Measurements from ENCODE around the gene SIGLEC12. TPM values are rescaled to one million over a fixed set of nuclear protein-coding genes. Genes with fewer than 3 reads are reported as not detected.

Gene SIGLEC12
- total and polyA plus RNA-seq, 5 donors from 2014 or later = 0.57 to 1.3 TPM; not detected in 3

- ATAC-seq (ENCODE audit: low read depth in 2 of 2) = peak; percentile 50 to 70
- Histone ChIP-seq H3K4me3 (ENCODE audit: low read depth, low read length) (no peak within 1 kb of the TSS), H3K27ac (ENCODE audit: insufficient read depth, low read length, poor library complexity, severe bottlenecking) (no peak within 1 kb of the TSS)
These were observed 30.0 kb upstream of the SIGLEC12 start, which contains the start of gene SIGLEC6 for GRCh38 chr19:51531349-51532315. Gene SIGLEC6, minus strand, starts transcription at chr19:51531670. Its CDS starts 22 bp downstream, at chr19:51531648.

GRCh38 chr19:51530616-51531015, 29.0 kb upstream of the SIGLEC12 start:
- Mint-ChIP-seq H3K4me1 (no peaks in the 10 kb centered on the region), H3K9me3 (peaks cover 0 to 7% (median 3%) of the 10 kb centered on the region in 7 donors), H3K27me3 (peaks cover 15% of the 10 kb centered on the region), H3K27ac (no peak overlapping the region), H3K4me3 (no peak overlapping the region), H3K36me3 (no peaks in the 10 kb centered on the region)
- no peak overlapping the region for H3K27ac ChIP-seq (ENCODE audit: insufficient read depth, low read length, poor library complexity, severe bottlenecking)
- no peak overlapping the region for H3K4me3 ChIP-seq (ENCODE audit: low read depth, low read length)
- DNase-seq (no peak), ATAC-seq (ENCODE audit: low read depth in 2 of 2) (no peak)
- H3K9me3 ChIP-seq (ENCODE audit: control insufficient read depth in 2 of 2, low read length in 2 of 2) = no peaks in the 10 kb centered on the region
- H3K27me3 ChIP-seq (ENCODE audit: control insufficient read depth, insufficient read depth, low read length) = no peaks in the 10 kb centered on the region
- H3K36me3 ChIP-seq (ENCODE audit: control insufficient read depth, insufficient read depth, low read length) = no peaks in the 10 kb centered on the region
- no peaks in the 10 kb centered on the region for H3K4me1 ChIP-seq (ENCODE audit: control insufficient read depth, insufficient read depth, low read length, poor library complexity, severe bottlenecking)

More at GRCh38 chr19:51531349-51532315, 30.0 kb upstream of the SIGLEC12 start, which contains the start of gene SIGLEC6:
- H3K27ac Mint-ChIP-seq = no peak within 1 kb of the TSS
- Histone ChIP-seq H3K9me3 (ENCODE audit: control insufficient read depth in 2 of 2, low read length in 2 of 2) (no peaks in the 10 kb centered on the region), H3K27me3 (ENCODE audit: control insufficient read depth, insufficient read depth, low read length) (no peaks in the 10 kb centered on the region), H3K36me3 (ENCODE audit: control insufficient read depth, insufficient read depth, low read length) (no peaks in the 10 kb centered on the region), H3K4me1 (ENCODE audit: control insufficient read depth, insufficient read depth, low read length, poor library complexity, severe bottlenecking) (no peaks in the 10 kb centered on the region)
- H3K36me3 Mint-ChIP-seq = no peaks in the 10 kb centered on the region
- DNase-seq = peak in 1 of 3 donors; percentile 4
- peaks cover 21% of the 10 kb centered on the region for H3K27me3 Mint-ChIP-seq
- H3K4me3 Mint-ChIP-seq = no peak within 1 kb of the TSS
- H3K9me3 Mint-ChIP-seq = peaks cover 0 to 12% (median 5%) of the 10 kb centered on the region in 7 donors
- no peaks in the 10 kb centered on the region for H3K4me1 Mint-ChIP-seq

- no peaks in the 10 kb centered on the region for H3K9me3 ChIP-seq (ENCODE audit: control insufficient read depth in 2 of 2, low read length in 2 of 2)
- no peaks in the 10 kb centered on the region for H3K36me3 Mint-ChIP-seq
- no peak overlapping the region for H3K27ac ChIP-seq (ENCODE audit: insufficient read depth, low read length, poor library complexity, severe bottlenecking)
- ATAC-seq (ENCODE audit: low read depth in 2 of 2) (no peak), DNase-seq (no peak)
- peaks cover 15% of the 10 kb centered on the region for H3K27me3 Mint-ChIP-seq
- no peaks in the 10 kb centered on the region for H3K4me1 ChIP-seq (ENCODE audit: control insufficient read depth, insufficient read depth, low read length, poor library complexity, severe bottlenecking)
- no peaks in the 10 kb centered on the region for H3K4me1 Mint-ChIP-seq
- H3K4me3 Mint-ChIP-seq = no peak overlapping the region
- H3K27me3 ChIP-seq (ENCODE audit: control insufficient read depth, insufficient read depth, low read length) = no peaks in the 10 kb centered on the region
- H3K9me3 Mint-ChIP-seq = peaks cover 0 to 4% (median 0%) of the 10 kb centered on the region in 7 donors
- H3K27ac Mint-ChIP-seq = no peak overlapping the region
- no peak overlapping the region for H3K4me3 ChIP-seq (ENCODE audit: low read depth, low read length)
- no peaks in the 10 kb centered on the region for H3K36me3 ChIP-seq (ENCODE audit: control insufficient read depth, insufficient read depth, low read length)
These were observed 27.7 kb upstream of the SIGLEC12 start for GRCh38 chr19:51529301-51529700.

- Histone ChIP-seq H3K4me3 (ENCODE audit: low read depth, low read length) (no peak overlapping the region), H3K4me1 (ENCODE audit: control insufficient read depth, insufficient read depth, low read length, poor library complexity, severe bottlenecking) (no peaks in the 10 kb centered on the region), H3K9me3 (ENCODE audit: control insufficient read depth in 2 of 2, low read length in 2 of 2) (no peaks in the 10 kb centered on the region), H3K36me3 (ENCODE audit: control insufficient read depth, insufficient read depth, low read length) (no peaks in the 10 kb centered on the region), H3K27me3 (ENCODE audit: control insufficient read depth, insufficient read depth, low read length) (no peaks in the 10 kb centered on the region), H3K27ac (ENCODE audit: insufficient read depth, low read length, poor library complexity, severe bottlenecking) (no peak overlapping the region)
- peaks cover 0 to 7% (median 0%) of the 10 kb centered on the region in 4 donors for H3K4me1 Mint-ChIP-seq
- peaks cover 0 to 4% (median 0%) of the 10 kb centered on the region in 7 donors for H3K9me3 Mint-ChIP-seq
- no peak overlapping the region for H3K27ac Mint-ChIP-seq
- H3K36me3 Mint-ChIP-seq = no peaks in the 10 kb centered on the region
- H3K27me3 Mint-ChIP-seq = peaks cover 4% of the 10 kb centered on the region
- ATAC-seq (ENCODE audit: low read depth in 2 of 2) = no peak
- no peak for DNase-seq
- H3K4me3 Mint-ChIP-seq = no peak overlapping the region
These were observed 24.1 kb upstream of the SIGLEC12 start for GRCh38 chr19:51525651-51526050.

- Histone ChIP-seq H3K36me3 (ENCODE audit: control insufficient read depth, insufficient read depth, low read length) (no peaks in the 10 kb centered on the region), H3K4me3 (ENCODE audit: low read depth, low read length) (no peak overlapping the region), H3K9me3 (ENCODE audit: control insufficient read depth in 2 of 2, low read length in 2 of 2) (no peaks in the 10 kb centered on the region), H3K27me3 (ENCODE audit: control insufficient read depth, insufficient read depth, low read length) (peaks cover 1% of the 10 kb centered on the region), H3K27ac (ENCODE audit: insufficient read depth, low read length, poor library complexity, severe bottlenecking) (no peak overlapping the region), H3K4me1 (ENCODE audit: control insufficient read depth, insufficient read depth, low read length, poor library complexity, severe bottlenecking) (no peaks in the 10 kb centered on the region)
- Mint-ChIP-seq H3K4me1 (peaks cover 0 to 7% (median 0%) of the 10 kb centered on the region in 4 donors), H3K27ac (no peak overlapping the region), H3K27me3 (peaks cover 4% of the 10 kb centered on the region), H3K36me3 (no peaks in the 10 kb centered on the region), H3K4me3 (no peak overlapping the region), H3K9me3 (peaks cover 0 to 4% (median 0%) of the 10 kb centered on the region in 7 donors)
- DNase-seq = no peak
- no peak for ATAC-seq (ENCODE audit: low read depth in 2 of 2)
These were observed 23.2 kb upstream of the SIGLEC12 start for GRCh38 chr19:51524666-51525264.

GRCh38 chr19:51521781-51522180, 20.2 kb upstream of the SIGLEC12 start:
- H3K27me3 ChIP-seq (ENCODE audit: control insufficient read depth, insufficient read depth, low read length) = peaks cover 1% of the 10 kb centered on the region
- H3K36me3 ChIP-seq (ENCODE audit: control insufficient read depth, insufficient read depth, low read length) = no peaks in the 10 kb centered on the region
- ATAC-seq (ENCODE audit: low read depth in 2 of 2) = no peak
- no peak overlapping the region for H3K4me3 Mint-ChIP-seq
- no peak for DNase-seq
- H3K27me3 Mint-ChIP-seq = peaks cover 8% of the 10 kb centered on the region
- no peak overlapping the region for H3K27ac ChIP-seq (ENCODE audit: insufficient read depth, low read length, poor library complexity, severe bottlenecking)
- no peaks in the 10 kb centered on the region for H3K4me1 ChIP-seq (ENCODE audit: control insufficient read depth, insufficient read depth, low read length, poor library complexity, severe bottlenecking)
- no peak overlapping the region for H3K4me3 ChIP-seq (ENCODE audit: low read depth, low read length)
- no peaks in the 10 kb centered on the region for H3K9me3 ChIP-seq (ENCODE audit: control insufficient read depth in 2 of 2, low read length in 2 of 2)
- H3K4me1 Mint-ChIP-seq = peaks cover 0 to 7% (median under 1%) of the 10 kb centered on the region in 4 donors
- H3K36me3 Mint-ChIP-seq = peaks cover 3% of the 10 kb centered on the region
- peaks cover 0 to 4% (median 0%) of the 10 kb centered on the region in 7 donors for H3K9me3 Mint-ChIP-seq
- no peak overlapping the region for H3K27ac Mint-ChIP-seq

GRCh38 chr19:51521357-51521756, 19.8 kb upstream of the SIGLEC12 start:
- Histone ChIP-seq H3K9me3 (ENCODE audit: control insufficient read depth in 2 of 2, low read length in 2 of 2) (no peaks in the 10 kb centered on the region), H3K4me3 (ENCODE audit: low read depth, low read length) (no peak overlapping the region), H3K4me1 (ENCODE audit: control insufficient read depth, insufficient read depth, low read length, poor library complexity, severe bottlenecking) (no peaks in the 10 kb centered on the region), H3K27me3 (ENCODE audit: control insufficient read depth, insufficient read depth, low read length) (peaks cover 1% of the 10 kb centered on the region), H3K27ac (ENCODE audit: insufficient read depth, low read length, poor library complexity, severe bottlenecking) (no peak overlapping the region), H3K36me3 (ENCODE audit: control insufficient read depth, insufficient read depth, low read length) (no peaks in the 10 kb centered on the region)
- peaks cover 0 to 4% (median 0%) of the 10 kb centered on the region in 7 donors for H3K9me3 Mint-ChIP-seq
- H3K36me3 Mint-ChIP-seq = peaks cover 3% of the 10 kb centered on the region
- ATAC-seq (ENCODE audit: low read depth in 2 of 2) = no peak
- peaks cover 8% of the 10 kb centered on the region for H3K27me3 Mint-ChIP-seq
- H3K4me3 Mint-ChIP-seq = no peak overlapping the region
- DNase-seq = no peak
- H3K27ac Mint-ChIP-seq = no peak overlapping the region
- H3K4me1 Mint-ChIP-seq = peaks cover 0 to 7% (median under 1%) of the 10 kb centered on the region in 4 donors

Measured in CD4-positive, CD25-positive, alpha-beta regulatory T cell (primary cell).